ENCODE data around the gene CDNF.

DNA sequence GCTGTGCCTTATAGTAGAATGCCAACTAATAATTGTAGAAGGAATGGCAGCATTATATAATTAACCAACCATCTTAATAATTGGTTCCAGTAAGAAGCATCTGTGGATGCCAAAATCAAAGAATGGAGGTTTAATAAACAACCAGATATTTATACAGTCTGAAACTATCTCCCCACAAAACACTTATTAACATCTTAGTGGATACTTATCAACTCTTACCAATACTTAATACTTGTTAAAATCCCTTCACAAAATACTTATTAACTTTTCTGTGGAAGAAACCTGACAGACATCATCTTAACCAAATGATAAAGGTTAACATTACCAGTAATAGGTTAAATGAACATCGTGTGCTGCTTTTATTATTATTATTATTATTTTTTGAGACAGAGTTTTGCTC lies 34.0 kb downstream of the CDNF start:
- TF ChIP-seq NR2F2 (IDR thresholded peaks at IDR 0.05), result no peak
- TF ChIP-seq RAD21 (IDR thresholded peaks at IDR 0.05), result no peak
- TF ChIP-seq, protein P1, sequence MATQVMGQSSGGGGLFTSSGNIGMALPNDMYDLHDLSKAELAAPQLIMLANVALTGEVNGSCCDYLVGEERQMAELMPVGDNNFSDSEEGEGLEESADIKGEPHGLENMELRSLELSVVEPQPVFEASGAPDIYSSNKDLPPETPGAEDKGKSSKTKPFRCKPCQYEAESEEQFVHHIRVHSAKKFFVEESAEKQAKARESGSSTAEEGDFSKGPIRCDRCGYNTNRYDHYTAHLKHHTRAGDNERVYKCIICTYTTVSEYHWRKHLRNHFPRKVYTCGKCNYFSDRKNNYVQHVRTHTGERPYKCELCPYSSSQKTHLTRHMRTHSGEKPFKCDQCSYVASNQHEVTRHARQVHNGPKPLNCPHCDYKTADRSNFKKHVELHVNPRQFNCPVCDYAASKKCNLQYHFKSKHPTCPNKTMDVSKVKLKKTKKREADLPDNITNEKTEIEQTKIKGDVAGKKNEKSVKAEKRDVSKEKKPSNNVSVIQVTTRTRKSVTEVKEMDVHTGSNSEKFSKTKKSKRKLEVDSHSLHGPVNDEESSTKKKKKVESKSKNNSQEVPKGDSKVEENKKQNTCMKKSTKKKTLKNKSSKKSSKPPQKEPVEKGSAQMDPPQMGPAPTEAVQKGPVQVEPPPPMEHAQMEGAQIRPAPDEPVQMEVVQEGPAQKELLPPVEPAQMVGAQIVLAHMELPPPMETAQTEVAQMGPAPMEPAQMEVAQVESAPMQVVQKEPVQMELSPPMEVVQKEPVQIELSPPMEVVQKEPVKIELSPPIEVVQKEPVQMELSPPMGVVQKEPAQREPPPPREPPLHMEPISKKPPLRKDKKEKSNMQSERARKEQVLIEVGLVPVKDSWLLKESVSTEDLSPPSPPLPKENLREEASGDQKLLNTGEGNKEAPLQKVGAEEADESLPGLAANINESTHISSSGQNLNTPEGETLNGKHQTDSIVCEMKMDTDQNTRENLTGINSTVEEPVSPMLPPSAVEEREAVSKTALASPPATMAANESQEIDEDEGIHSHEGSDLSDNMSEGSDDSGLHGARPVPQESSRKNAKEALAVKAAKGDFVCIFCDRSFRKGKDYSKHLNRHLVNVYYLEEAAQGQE (IDR thresholded peaks at IDR 0.05), result no peak
- TF ChIP-seq, protein P2, sequence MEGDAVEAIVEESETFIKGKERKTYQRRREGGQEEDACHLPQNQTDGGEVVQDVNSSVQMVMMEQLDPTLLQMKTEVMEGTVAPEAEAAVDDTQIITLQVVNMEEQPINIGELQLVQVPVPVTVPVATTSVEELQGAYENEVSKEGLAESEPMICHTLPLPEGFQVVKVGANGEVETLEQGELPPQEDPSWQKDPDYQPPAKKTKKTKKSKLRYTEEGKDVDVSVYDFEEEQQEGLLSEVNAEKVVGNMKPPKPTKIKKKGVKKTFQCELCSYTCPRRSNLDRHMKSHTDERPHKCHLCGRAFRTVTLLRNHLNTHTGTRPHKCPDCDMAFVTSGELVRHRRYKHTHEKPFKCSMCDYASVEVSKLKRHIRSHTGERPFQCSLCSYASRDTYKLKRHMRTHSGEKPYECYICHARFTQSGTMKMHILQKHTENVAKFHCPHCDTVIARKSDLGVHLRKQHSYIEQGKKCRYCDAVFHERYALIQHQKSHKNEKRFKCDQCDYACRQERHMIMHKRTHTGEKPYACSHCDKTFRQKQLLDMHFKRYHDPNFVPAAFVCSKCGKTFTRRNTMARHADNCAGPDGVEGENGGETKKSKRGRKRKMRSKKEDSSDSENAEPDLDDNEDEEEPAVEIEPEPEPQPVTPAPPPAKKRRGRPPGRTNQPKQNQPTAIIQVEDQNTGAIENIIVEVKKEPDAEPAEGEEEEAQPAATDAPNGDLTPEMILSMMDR (IDR thresholded peaks at IDR 0.05; ENCODE audit: low read depth, low read length, missing input control), result no peak
